AG08396 (cell line): ENCODE results near the gene CADPS2.

ENCODE experiments used
- DNase-seq: peaks from one replicate; pipeline ENCODE4 v3.0.0; 2012; ENCODE audit warnings: low spot score, mixed read lengths

Gene CADPS2

DNA sequence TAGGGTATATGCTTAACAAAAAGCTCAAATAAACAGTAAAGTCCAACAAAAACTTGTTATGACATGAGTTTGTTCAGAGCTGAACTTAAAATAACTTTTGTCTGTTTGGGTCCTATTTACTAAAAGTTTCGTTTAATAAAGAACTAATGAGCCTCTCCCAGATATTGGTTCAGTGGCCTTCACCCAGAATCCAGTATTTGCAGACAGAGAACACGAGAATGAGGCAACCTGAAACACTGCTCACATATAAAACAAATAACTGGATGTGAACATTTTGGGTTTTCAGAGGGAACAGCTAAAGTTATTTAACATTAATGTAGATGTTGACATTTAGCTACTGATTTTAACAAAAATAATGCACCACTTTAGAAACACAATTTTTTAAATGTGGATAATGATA lies 285.6 kb downstream of the CADPS2 start:
- DNase-seq = no peak

DNA sequence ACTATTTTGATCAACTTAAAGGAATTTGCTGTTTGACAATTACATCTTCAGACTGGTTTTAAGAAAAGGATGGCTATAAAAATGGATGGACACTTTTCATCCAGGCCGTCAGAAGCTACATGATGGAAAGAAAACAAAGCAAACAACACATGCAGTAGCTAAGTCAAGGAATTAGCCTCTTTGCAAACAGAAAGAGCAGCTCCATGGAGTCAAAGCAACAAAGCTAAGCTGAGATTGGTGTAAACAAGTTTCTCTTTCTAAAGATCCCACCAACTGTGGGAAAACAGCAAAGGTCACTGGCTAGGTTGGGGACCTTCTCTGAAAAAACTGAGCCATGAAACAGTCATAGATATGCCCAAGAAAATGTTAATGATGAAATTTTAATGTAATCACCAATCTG lies 286.2 kb downstream of the CADPS2 start:
- DNase-seq = no peak

DNA sequence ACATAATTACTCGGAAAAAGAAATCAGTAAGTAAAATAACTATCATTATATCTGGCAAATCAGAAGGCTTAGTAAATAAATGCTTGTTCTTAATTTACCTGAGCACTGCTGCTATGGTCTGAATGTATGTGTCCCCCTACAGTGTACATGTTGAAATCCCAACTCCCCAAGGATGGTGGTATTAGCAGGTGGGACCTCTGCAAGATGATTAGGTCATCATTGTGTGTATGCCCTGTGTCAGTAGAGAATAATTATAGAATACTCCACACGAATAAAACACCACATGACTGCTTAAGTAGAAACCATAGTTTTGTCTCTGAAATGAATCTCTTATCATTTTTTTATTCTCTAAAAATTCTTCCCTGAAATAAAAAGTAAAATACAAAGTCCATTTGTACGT lies 289.0 kb downstream of the CADPS2 start:
- no peak for DNase-seq

DNA sequence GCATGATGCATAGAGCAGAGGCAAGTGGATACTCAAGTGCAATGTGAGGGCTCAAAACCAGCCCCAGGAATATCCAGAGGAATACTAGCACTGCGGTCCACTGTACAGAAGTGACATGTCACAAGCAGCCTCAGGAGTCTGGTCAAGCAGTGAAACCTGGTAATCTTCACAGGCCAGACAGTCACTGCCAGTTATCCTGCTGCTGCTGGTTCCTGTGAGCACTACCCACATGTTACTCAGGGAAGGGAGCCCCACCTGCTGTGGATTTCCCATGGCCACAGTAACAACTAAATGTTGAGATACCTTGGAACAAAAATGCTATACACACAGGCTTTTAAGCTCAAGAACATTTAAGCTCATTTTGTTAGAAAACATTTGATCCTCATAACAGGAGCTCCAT lies 290.4 kb downstream of the CADPS2 start:
- DNase-seq = no peak

DNA sequence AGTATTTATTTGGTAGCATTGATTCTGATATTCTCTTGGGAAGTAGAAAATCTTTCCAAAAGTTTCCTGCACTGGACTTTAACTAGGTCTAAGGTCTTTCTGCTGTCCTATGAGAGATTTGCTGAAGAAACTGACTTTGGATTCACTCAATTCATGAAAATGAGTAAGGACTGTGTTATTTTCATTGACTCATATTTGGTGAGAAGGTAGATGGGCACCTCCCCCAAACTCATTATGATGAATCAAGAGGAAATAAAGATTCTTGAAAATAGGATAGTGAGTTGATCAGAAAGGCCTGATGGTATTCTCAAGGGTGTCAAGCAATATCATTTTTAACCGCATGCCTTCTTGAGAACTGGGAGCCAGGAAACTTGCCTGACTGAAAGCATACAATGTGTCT lies 297.6 kb downstream of the CADPS2 start:
- DNase-seq = peak; percentile 1

DNA sequence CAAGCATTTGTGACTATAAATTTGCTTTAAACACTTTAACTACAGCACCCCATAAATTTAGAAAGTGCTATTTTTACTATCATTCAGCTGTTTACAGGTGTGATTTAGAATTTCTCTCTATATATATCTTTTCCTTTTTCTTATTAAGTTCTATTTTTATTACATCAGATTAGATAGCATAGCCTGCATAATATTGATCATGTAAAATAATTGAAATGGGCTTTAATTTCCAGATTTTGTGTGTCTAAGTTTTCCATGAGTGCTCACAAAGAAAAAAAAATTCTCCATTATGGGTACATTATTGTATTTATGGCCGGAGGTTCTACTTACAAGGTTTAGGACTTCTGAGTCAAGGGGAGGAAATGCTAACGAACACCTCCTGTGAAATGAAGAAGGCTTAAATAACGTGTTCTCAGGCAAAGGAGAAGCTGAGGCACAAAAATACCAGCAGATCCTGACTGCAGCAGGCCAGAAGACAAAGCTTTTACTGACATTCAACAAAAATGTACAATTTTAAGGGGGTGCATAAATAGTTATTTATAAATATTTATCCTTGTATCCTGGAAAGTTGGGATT lies 301.5 kb downstream of the CADPS2 start:
- DNase-seq = no peak

DNA sequence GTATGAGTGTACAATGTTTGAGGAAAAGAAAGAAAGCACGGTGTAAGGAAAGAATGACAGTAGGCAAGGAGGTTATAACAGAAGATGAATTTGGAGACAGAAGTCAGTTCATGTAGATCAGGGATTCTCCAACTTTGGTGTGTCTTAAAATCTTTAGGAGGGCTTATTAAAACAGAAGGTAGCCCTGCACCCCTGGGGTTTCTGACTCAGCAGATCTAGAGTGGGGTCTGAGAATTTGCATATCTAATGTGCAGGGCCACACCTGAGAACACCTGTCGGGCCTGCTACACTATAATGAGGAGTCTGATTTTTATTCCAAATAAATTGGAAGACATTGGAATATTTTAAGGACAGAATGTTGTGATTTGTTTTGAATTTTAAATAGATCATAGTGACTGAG lies 307.9 kb downstream of the CADPS2 start:
- no peak for DNase-seq

DNA sequence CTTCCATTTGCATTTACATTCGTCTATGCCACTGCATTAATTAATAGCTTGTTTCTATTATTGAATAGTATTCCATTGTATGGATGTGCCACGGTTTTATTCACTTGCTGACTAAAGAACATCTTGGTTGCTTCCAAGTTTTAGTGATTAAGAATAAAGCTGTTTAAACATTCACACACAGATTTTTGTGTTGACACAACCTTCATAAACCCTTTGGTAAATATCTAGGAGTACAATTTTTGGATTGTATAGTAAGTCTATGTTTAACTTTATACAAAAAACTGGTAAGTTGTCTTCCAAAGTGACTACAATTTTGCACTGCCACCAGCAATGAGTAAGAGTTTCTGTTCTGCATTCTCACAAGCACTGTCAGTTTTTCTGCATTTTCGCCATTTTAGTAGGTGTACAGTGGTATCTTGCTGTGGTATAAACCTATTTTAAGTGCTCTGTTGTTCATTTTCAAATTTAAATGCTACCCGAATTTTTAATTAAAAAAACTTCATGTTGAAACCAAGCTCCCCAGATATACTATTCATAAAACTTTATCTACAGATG lies 308.7 kb downstream of the CADPS2 start:
- DNase-seq = no peak

DNA sequence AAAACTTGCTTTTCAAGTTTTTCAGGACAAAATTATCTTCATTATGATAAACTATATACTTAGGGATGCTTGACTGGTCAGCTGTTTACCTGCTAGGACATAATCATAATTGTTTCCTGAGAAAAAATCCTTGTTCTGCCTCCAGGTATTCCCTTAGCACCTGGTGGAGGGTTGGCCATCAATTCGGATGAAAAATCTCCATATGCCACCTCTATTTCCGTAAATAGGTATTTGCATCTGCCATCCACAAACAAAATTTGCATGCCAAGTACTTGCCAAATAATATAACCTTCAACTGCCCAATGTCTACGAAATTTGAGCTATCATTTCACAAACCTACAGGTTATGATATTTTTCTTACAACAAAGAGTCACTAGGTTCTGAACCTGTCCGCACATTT lies 313.6 kb downstream of the CADPS2 start:
- DNase-seq = no peak

DNA sequence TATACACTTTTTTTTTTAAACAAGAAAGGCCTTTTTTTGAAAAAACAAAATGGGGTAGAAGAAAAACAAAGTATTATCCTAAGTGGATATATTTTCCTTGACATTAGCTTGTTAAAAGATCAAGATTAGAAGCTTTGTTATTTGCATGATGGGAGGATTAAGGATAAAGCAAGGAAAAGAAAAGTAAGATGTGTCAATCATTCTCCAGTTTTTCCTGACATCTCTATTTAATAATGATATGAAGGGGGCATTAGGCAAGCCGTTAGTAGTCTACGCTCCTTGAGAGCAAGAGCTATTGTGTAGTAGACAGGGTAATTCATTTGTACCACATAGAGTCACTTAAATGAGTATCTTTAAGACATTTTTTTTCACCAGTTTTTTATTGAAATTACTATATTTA lies 324.9 kb downstream of the CADPS2 start:
- no peak for DNase-seq

DNA sequence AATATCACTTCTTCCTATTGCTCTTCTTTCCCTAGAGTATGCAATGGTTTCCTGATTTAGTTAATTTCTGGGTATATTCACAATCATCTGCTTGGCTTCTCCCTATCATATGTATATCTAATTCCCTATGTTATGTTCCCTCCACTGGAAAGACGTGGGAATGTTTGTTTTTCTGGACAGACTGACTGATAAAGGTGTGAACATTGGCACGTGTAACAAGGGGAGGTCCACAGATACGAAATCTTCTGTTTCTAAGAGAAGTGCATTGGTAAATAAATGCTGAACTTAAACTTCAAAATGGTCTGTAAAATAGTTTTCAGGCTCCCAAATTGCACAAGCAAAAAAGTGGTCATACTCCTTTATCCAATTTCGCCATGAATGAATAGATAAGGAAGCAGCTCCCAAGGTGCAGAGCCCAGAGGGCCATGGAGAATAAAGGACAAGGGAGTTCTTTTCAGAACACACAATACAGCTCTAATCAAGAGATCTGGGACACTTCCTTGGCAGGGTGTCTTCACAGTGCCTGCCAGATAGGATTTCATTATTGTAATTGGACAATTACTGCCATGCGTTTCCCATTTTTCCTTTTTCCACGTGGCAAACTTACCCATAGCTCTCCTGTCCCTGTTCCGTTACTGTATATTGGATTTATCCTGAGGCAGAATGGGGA lies 329.3 kb downstream of the CADPS2 start:
- no peak for DNase-seq

DNA sequence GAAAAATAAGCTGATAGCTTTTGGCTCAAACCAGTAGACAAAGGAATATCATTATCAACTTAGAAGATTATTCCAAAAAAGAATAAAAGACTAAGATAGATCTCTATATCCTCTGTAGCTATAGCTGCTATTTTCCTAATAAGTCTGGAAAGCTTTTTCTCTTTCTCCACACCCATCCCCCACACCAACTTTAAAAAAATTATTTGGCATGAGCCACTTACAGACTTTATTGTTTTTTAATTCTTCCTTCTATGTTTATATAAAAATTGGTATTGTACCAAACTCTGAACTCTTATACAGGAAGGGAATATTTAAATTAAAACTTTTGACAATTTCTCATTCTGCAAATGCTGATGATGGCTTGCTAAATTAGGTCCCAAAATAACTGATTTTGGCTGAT lies 330.0 kb downstream of the CADPS2 start:
- no peak for DNase-seq

DNA sequence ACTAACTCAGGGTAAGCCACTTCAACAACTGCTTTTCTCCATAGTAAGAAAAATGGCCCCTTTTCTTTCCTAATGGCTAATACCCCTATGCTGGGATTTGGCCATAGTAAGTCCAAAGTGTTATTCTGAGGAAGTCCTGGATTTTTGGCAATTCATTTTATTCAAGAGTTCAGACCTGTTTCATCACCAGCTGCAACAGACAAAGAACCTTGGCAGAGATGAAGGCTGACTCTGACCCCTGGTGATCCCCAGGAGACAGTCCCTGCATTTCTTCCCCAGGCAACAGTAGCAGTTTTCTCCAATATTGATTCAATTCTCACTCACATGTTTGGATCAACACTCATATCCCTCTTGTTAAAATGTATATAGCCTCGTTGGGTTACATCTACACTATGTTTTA lies 332.5 kb downstream of the CADPS2 start:
- DNase-seq = no peak

DNA sequence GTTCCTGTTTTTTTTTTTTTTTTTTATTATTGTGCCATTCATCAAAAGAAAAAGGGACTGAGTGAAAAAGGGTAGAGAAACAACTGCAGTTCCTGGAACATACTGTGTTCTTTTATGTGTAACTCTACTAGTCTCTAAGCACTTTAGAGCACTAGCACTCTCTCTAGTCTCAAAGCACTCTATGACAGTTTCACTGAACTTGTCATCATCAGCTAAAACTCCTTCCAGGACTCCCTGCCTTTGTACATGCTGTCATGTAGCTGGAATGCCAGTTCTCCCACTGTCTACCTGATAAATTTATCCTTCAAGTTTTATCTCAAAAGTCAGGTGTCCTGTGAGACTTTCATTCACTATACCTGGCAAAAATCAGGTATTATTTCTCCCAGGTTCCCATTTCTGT lies 333.5 kb downstream of the CADPS2 start:
- DNase-seq = no peak

DNA sequence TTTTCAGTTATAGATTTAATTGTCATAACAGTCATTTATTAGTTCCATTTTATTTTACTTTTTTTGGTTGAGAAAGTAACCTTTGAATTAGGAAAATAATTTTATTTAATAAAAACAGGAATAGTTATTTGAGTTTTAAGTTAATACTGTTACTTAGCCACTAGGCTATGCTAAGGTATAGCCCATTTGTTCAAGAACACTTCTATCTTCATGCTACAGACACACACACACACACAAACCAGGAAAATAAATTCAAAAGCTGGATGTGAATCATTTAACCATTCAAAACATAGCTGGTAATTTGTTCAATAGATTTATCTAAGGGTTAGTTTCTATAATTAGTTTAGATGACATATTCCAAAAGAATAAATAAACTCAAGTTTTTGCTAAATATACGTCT lies 335.7 kb downstream of the CADPS2 start:
- DNase-seq = no peak

DNA sequence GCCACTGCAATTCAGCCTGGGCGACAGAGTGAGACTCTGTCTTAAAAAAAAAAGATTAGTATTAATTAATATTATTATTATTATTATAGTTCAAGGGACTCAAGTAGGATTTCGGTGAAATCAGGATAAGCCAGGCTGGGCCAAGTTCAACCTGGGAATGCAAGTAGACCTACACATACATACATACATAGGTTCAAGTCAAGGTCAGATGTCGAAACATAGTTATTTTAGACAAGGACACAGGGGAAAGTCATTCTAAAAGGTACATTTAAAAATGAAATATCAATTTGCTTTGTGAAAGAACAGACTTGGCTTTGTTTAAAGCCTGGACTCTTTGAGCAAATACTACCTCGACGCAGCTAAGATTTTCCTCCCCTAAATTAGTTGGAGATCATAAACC lies 336.7 kb downstream of the CADPS2 start:
- no peak for DNase-seq

DNA sequence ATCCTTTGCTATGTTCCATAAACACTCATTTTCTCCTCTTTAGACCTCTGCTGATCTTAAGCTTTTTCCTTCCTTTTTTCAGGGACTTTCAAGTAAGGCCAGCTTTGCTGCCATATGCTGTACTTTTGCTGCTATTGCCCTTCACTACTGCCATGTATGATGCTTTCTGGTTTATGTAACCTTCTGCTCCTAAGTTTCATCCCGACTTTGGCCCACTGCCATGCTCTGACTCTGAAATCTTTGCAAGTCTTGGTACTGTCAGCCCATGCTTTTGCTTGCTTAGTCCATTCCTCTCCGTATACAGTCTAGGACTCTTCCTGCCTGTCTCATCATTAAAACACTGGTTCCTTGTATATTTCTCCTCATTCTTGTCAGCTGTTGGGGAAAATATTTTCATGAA lies 339.8 kb downstream of the CADPS2 start:
- DNase-seq = no peak

DNA sequence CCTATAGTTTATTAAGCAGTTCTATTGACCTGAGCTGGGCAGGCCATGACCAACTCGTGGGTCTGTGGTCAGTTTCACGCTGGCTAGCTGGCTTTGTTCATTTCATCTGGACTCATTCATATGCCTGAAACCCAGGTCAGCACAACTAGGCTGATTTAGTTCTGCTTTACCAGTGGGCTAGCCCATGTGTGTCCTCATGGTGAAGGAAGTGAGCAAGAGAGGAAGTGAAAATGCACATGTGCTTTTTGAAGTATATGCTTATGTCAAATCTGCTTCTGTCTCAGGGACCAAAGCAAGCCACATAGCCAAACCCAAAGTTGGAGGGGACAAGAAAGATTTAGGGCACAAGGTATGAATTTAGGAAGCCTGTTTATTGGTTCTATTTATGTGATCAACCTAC lies 341.8 kb downstream of the CADPS2 start:
- no peak for DNase-seq

DNA sequence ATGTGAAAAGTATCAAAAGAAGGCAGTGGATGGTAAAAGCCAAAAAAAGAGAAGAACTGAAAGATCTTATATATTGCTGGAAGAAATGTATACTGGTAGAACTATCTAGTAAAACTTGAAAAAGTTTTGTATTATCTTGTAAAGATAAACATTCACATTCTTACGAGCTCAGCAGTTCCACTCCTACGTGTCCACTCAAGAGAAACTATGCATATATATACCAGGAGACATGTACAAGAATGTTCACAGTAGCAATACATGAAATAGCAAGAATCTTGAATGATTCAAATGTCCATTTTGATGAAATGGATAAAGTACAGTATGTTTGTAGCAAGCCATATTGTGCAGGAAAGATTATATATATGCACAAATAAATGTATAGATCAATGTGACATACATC lies 342.4 kb downstream of the CADPS2 start:
- no peak for DNase-seq

DNA sequence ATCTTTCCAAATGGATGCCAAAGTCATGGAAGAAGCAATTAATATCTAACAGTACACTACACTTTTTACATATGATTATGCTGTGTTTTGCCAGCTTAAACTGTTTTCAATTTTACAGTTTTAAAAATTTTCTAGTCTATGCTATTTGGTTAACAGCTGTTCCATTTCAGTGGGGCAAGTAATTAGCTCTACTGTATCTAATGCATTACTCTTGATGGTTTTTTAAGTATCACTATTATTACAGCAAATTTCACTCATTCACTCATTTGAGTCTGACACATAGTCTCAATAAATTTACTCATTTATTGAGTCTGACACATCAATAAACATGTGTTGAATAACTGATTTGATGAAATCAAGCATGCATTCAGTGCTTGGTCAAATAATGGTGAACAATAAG lies 343.1 kb downstream of the CADPS2 start:
- no peak for DNase-seq

DNA sequence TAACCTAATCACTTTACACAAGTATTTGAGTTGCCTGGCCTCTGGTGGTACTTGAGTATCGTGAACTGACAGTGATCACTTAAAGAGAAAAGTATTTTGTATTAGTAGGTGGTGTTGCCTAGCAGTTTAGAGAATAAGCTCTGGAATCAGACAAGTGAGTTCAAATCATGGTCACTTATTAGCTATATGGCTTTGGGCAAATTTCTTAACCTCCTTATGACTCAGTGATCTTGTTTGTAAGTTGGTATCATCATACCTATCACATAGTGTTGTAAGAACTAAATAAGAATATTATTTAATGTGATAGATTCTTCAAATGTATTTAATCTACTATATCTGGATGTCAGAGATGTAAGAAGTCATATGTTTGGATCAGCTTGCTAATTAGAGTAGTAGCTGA lies 351.2 kb downstream of the CADPS2 start:
- DNase-seq = no peak

DNA sequence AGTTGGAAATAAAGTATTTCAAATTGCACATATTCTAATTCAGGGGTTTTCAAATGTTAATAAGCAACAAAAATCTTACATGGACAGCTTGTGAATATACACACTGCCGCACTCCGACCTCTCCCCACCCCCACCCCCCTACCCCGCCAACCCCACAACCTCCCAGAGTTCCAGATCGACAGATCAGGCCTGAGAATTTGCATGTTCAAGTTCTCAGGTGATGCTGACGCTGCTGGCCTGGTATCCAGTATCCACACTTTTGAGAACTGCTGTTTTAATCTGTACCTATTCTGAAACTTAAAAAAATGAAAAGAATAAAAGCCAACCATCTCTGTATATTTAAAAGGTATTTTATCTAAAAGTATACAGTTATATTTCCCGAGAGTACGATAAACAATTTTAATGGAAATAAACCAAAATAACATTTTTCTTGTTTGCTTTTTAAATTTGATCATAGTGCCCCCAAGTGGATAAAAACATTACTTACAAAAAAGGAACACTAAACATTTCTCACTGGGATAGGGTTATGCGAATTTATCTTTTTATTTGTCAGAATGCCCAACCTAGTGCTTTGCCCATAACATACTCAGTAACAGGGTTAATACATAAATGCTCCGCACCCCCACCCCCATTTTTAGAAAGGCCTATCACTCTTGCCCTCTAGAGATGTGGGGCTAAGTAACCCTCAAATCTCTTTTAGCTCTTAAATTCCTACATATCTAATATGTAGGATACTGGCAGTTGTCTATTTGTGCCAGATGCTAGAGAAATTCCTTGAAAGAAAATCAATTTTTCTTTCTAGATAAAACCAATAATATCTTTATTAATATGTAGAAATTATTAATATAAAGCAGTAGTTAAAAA lies 353.6 kb downstream of the CADPS2 start:
- DNase-seq = peak; percentile 2

DNA sequence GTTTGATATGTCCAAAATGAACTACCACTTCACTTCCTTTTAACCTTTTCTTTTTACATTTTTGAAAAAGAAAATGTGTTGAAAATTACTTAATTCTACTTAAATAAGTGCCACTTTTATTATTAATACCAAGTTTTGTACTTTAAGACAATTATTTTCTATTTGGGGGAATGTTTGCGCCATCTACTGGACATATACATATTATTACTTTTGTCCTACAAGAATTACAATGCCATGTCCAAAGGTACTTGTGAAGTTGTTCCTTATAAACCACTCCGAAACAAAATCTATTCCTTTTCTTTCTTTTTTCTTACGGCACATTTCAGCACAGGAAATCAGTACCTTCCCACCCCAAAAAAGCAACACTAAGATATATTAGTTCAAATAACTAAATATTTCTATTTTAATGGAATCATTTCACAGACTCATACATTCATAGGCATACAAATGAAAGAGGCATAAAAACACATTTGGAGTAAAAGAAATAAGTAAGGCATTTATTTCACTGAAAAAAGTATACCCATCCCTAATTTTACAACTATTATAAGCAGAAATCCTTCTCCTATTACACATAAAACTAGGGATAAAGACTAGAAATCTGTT lies 357.3 kb downstream of the CADPS2 start:
- peak; percentile 2 for DNase-seq
